CD8-positive, alpha-beta memory T cell (primary cell): ENCODE measurements around the gene PAK6. TPM values are rescaled to one million over a fixed set of nuclear protein-coding genes. Genes with fewer than 3 reads are reported as not detected.

ENCODE experiments used
- CTCF ChIA-PET: fragments of 350-600 bp; sonication (Branson Sonifier 250); formaldehyde crosslinking; loops from one replicate; lab custom pipeline; 2021; ENCODE audit warnings: antibody characterized with exemption; lab: Charles Lee
- POLR2A ChIA-PET: fragments of 350-600 bp; sonication (Branson Sonifier 250); formaldehyde crosslinking; loops from one replicate; lab custom pipeline; 2021; ENCODE audit warnings: antibody characterized with exemption; lab: Charles Lee
- DNase-seq, 5 donors: peaks; one replicate each; pipeline versions ENCODE4 v3.0.0 to v3.0.0-alpha.2; 2020 to 2022; ENCODE audit warnings: mixed read lengths in 1 of 5
- H3K27ac ChIP-seq: one replicate; pipeline ENCODE4 v1.7.0; 2013; ENCODE audit warnings: low read depth, mild to moderate bottlenecking, low read length, moderate library complexity
- H3K27me3 ChIP-seq: 2 replicates; pipeline ENCODE4 v1.7.0; 2013; ENCODE audit warnings: low read length, mild to moderate bottlenecking; ENCODE audit not compliant: insufficient read depth, poor library complexity, severe bottlenecking
- H3K36me3 ChIP-seq: 2 replicates; pipeline ENCODE4 v1.7.0; 2013; ENCODE audit warnings: mild to moderate bottlenecking, low read length, moderate library complexity; ENCODE audit not compliant: insufficient read depth
- H3K4me1 ChIP-seq: 2 replicates; pipeline ENCODE4 v1.7.0; 2013; ENCODE audit warnings: mild to moderate bottlenecking, low read length, moderate library complexity; ENCODE audit not compliant: insufficient read depth
- H3K4me3 ChIP-seq: 2 replicates; pipeline ENCODE4 v1.7.0; 2013; ENCODE audit warnings: mild to moderate bottlenecking, low read length
- H3K9me3 ChIP-seq: 2 replicates; pipeline ENCODE4 v1.7.0; 2013; ENCODE audit warnings: mild to moderate bottlenecking, low read length
- H3K27ac Mint-ChIP-seq, 8 donors: one replicate each; pipeline ENCODE4 v1.8.0; 2020 to 2021; ENCODE audit warnings: mixed read lengths in 8 of 8, mild to moderate bottlenecking in 6 of 8, inconsistent platforms in 3 of 8, moderate library complexity in 3 of 8
- H3K27me3 Mint-ChIP-seq, 2 donors: one replicate each; pipeline ENCODE4 v1.8.0; 2020 to 2021; ENCODE audit warnings: mixed read lengths in 2 of 2, mild to moderate bottlenecking in 1 of 2, moderate library complexity in 1 of 2
- H3K36me3 Mint-ChIP-seq, 3 donors: one replicate each; pipeline ENCODE4 v1.8.0; 2020 to 2021; ENCODE audit warnings: mixed read lengths in 3 of 3, inconsistent platforms in 1 of 3, mild to moderate bottlenecking in 1 of 3
- H3K4me1 Mint-ChIP-seq, 3 donors: one replicate each; pipeline ENCODE4 v1.8.0; 2020 to 2021; ENCODE audit warnings: mixed read lengths in 3 of 3, inconsistent platforms in 1 of 3, mild to moderate bottlenecking in 1 of 3
- H3K4me3 Mint-ChIP-seq, 7 donors: one replicate each; pipeline ENCODE4 v1.8.0; 2020 to 2021; ENCODE audit warnings: mixed read lengths in 7 of 7, mild to moderate bottlenecking in 6 of 7, moderate library complexity in 4 of 7, inconsistent platforms in 2 of 7
- H3K9me3 Mint-ChIP-seq, 5 donors: one replicate each; pipeline ENCODE4 v1.8.0; 2020 to 2022; ENCODE audit warnings: mixed read lengths in 5 of 5, mild to moderate bottlenecking in 3 of 5, moderate library complexity in 2 of 5, inconsistent platforms in 1 of 5
- polyA plus RNA-seq: library from polyadenylated mRNA; unstranded; fragments of 300-500 nt; fragmentation: Illumina TruSeq; gene quantifications from one replicate; pipeline ENCODE4 v1.2.3, GENCODE V29; 2021
- total RNA-seq, 2 experiments: library from RNA; stranded (reverse); gene quantifications; one replicate each; pipeline ENCODE4 v1.2.3, GENCODE V29; 2021

PAK6 gene
- total and polyA plus RNA-seq, 3 experiments from 2014 or later = 1.7 to 2.8 (median 1.9) TPM

DNA sequence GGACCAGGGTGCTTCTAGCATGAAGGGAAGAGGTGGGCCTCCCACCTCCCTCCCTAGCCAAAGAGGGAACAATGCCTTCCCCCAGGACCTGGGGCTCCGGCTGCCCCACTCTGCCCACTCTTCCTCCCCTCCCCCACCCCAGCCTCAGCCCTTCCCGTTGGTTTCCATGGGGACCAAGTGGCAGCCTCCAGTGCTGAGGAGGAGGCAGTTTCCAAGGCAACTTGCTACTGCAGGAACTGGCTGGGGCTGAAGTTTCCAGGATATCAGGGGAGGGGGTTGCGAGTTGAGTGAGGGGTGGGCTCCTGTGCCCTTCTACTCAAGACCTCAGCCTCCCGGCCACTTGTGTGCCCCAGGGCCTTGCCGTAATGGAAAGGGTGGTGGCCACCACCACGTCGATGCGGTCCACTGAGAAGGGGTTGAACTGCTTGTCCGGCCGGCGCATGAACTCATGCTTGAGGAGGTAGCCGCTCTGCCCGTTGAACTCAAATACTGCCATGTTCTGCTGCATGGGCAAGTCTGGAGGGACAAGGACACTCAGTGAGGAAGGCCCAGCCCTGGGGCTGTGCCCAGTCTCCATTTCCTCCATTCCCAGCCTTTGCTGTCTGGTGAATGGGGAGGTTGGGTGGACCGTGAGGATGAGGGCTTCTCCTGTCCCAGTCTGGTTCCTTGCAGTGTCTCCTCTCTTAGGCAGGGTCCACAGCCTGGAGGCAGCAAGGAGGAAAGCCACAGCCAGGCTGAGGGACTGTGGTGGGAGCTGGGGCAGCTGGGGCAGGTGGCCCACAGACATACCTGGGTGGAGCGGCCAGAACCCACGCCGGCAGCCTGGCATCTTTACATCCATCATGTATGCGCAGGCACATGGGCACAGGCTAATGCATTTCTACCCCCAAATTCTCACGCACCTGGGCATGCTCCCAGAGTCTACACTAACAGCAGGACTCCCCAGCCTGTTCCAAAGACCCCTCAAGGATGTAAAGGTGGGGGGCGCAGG, 55.3 kb downstream of the PAK6 start:
- Histone ChIP-seq H3K36me3 (peaks cover 11% of the 10 kb centered on the region), H3K4me1 (no peaks in the 10 kb centered on the region), H3K27ac (no peak overlapping the region), H3K9me3 (no peaks in the 10 kb centered on the region), H3K4me3 (no peak overlapping the region), H3K27me3 (no peaks in the 10 kb centered on the region)
- no peak for DNase-seq
- Mint-ChIP-seq H3K27ac (peak overlapping the region in 1 of 8 donors; percentile 79), H3K27me3 (no peaks in the 10 kb centered on the region), H3K4me3 (no peak overlapping the region), H3K4me1 (no peaks in the 10 kb centered on the region), H3K36me3 (peaks cover 2 to 81% (median 15%) of the 10 kb centered on the region in 3 donors), H3K9me3 (no peaks in the 10 kb centered on the region)
- ChIA-PET POLR2A (interaction anchor here (0.8 kb wide), 1 partner anchor 13 kb away, joined by 3 read pairs; the partner anchor contains the start of gene PLCB2), CTCF (interaction anchor here (1.0 to 1.4 kb wide), 6 partner anchors 13 to 50 kb away, joined by 3 to 6 read pairs (median 4); partner anchors contain the start of gene PLCB2)

GRCh38 chr15:40295297-40295696, 56.4 kb downstream of the PAK6 start:
- H3K27ac ChIP-seq = no peak overlapping the region
- no peaks in the 10 kb centered on the region for H3K27me3 Mint-ChIP-seq
- H3K27ac Mint-ChIP-seq = no peak overlapping the region
- peaks cover 12 to 80% (median 20%) of the 10 kb centered on the region in 3 donors for H3K36me3 Mint-ChIP-seq
- H3K27me3 ChIP-seq = no peaks in the 10 kb centered on the region
- peaks cover 0 to 4% (median 0%) of the 10 kb centered on the region in 5 donors for H3K9me3 Mint-ChIP-seq
- POLR2A ChIA-PET = no interaction called here
- DNase-seq = no peak
- H3K4me3 ChIP-seq = no peak overlapping the region
- H3K4me1 Mint-ChIP-seq = no peaks in the 10 kb centered on the region
- CTCF ChIA-PET = interaction anchor here (1.0 to 1.8 kb wide), 4 partner anchors 13 to 43 kb away, joined by 3 to 6 read pairs (median 5); partner anchors contain the start of gene PLCB2
- no peaks in the 10 kb centered on the region for H3K4me1 ChIP-seq
- no peaks in the 10 kb centered on the region for H3K9me3 ChIP-seq
- peaks cover 9% of the 10 kb centered on the region for H3K36me3 ChIP-seq
- H3K4me3 Mint-ChIP-seq = no peak overlapping the region

- ChIA-PET CTCF (interaction anchor here (1.1 to 1.8 kb wide), 3 partner anchors 16 to 42 kb away, joined by 3 to 6 read pairs (median 6); no protein-coding TSS in a partner anchor), POLR2A (no interaction called here)
- Histone ChIP-seq H3K9me3 (no peaks in the 10 kb centered on the region), H3K27ac (no peak overlapping the region), H3K27me3 (no peaks in the 10 kb centered on the region), H3K4me1 (no peaks in the 10 kb centered on the region), H3K36me3 (peaks cover 16% of the 10 kb centered on the region), H3K4me3 (no peak overlapping the region)
- no peak for DNase-seq
- Mint-ChIP-seq H3K27ac (peak overlapping the region in 1 of 8 donors; percentile 11), H3K36me3 (peaks cover 19 to 83% (median 25%) of the 10 kb centered on the region in 3 donors), H3K27me3 (no peaks in the 10 kb centered on the region), H3K9me3 (peaks cover 0 to 4% (median 2%) of the 10 kb centered on the region in 5 donors), H3K4me3 (no peak overlapping the region), H3K4me1 (peaks cover 0 to 2% (median 0%) of the 10 kb centered on the region in 3 donors)
These were observed 57.2 kb downstream of the PAK6 start for GRCh38 chr15:40295877-40296560.

- H3K27me3 ChIP-seq = no peaks in the 10 kb centered on the region
- H3K27ac ChIP-seq = no peak overlapping the region
- no peaks in the 10 kb centered on the region for H3K4me1 ChIP-seq
- Mint-ChIP-seq H3K27me3 (no peaks in the 10 kb centered on the region), H3K4me1 (peaks cover 0 to 4% (median 2%) of the 10 kb centered on the region in 3 donors), H3K9me3 (peaks cover 0 to 4% (median 2%) of the 10 kb centered on the region in 5 donors), H3K36me3 (peaks cover 21 to 89% (median 27%) of the 10 kb centered on the region in 3 donors), H3K4me3 (no peak overlapping the region), H3K27ac (peak overlapping the region in 3 of 8 donors; percentile 71 to 92 (median 86))
- ChIA-PET CTCF (interaction anchor here (1.8 kb wide), 1 partner anchor 17 kb away, joined by 6 read pairs; no protein-coding TSS in a partner anchor), POLR2A (no interaction called here)
- H3K36me3 ChIP-seq = peaks cover 16% of the 10 kb centered on the region
- DNase-seq = no peak
- no peaks in the 10 kb centered on the region for H3K9me3 ChIP-seq
- H3K4me3 ChIP-seq = no peak overlapping the region
These were observed 57.8 kb downstream of the PAK6 start for GRCh38 chr15:40296561-40297230.

- Histone ChIP-seq H3K9me3 (no peaks in the 10 kb centered on the region), H3K27me3 (no peaks in the 10 kb centered on the region), H3K4me3 (no peak overlapping the region), H3K36me3 (peaks cover 13% of the 10 kb centered on the region), H3K4me1 (no peaks in the 10 kb centered on the region), H3K27ac (no peak overlapping the region)
- peaks cover 0 to 4% (median 2%) of the 10 kb centered on the region in 5 donors for H3K9me3 Mint-ChIP-seq
- no peak overlapping the region for H3K27ac Mint-ChIP-seq
- peaks cover 0 to 4% (median 2%) of the 10 kb centered on the region in 3 donors for H3K4me1 Mint-ChIP-seq
- no peak for DNase-seq
- CTCF ChIA-PET = interaction anchor here (1.7 to 1.8 kb wide), 2 partner anchors 16 to 17 kb away, joined by 3 to 6 read pairs; no protein-coding TSS in a partner anchor
- POLR2A ChIA-PET = no interaction called here
- H3K4me3 Mint-ChIP-seq = peak overlapping the region in 1 of 7 donors; percentile 15
- peaks cover 21 to 91% (median 27%) of the 10 kb centered on the region in 3 donors for H3K36me3 Mint-ChIP-seq
- H3K27me3 Mint-ChIP-seq = no peaks in the 10 kb centered on the region
These were observed 58.5 kb downstream of the PAK6 start for GRCh38 chr15:40297356-40297755.

GRCh38 chr15:40298216-40298935, 59.5 kb downstream of the PAK6 start:
- Mint-ChIP-seq H3K27me3 (no peaks in the 10 kb centered on the region), H3K9me3 (peaks cover 0 to 4% (median 2%) of the 10 kb centered on the region in 5 donors), H3K27ac (peak overlapping the region in 2 of 8 donors; percentile 19 to 32), H3K4me1 (peaks cover 0 to 4% (median 2%) of the 10 kb centered on the region in 3 donors), H3K4me3 (no peak overlapping the region), H3K36me3 (peaks cover 21 to 91% (median 26%) of the 10 kb centered on the region in 3 donors)
- POLR2A ChIA-PET = no interaction called here
- no peaks in the 10 kb centered on the region for H3K9me3 ChIP-seq
- no peak for DNase-seq
- H3K36me3 ChIP-seq = peaks cover 13% of the 10 kb centered on the region
- H3K4me1 ChIP-seq = no peaks in the 10 kb centered on the region
- CTCF ChIA-PET = interaction anchor here (1.4 to 1.7 kb wide), 4 partner anchors 9 to 24 kb away, joined by 3 to 6 read pairs (median 3); partner anchors contain the start of gene PLCB2
- no peak overlapping the region for H3K4me3 ChIP-seq
- no peaks in the 10 kb centered on the region for H3K27me3 ChIP-seq
- no peak overlapping the region for H3K27ac ChIP-seq
